ENCODE results near the gene HMGN1. TPM values are rescaled to one million over a fixed set of nuclear protein-coding genes. Genes with fewer than 3 reads are reported as not detected.

The HMGN1 gene
- total RNA-seq, 1 donor from 2014 or later, result 409 TPM

GRCh38 chr21:39359382-39359781 is 10.5 kb upstream of the HMGN1 start:
- Mint-ChIP-seq H3K36me3 (ENCODE audit: low read depth, unreplicated experiment) (no peaks in the 10 kb centered on the region), H3K27ac (ENCODE audit: unreplicated experiment) (no peak overlapping the region), H3K27me3 (ENCODE audit: unreplicated experiment) (no peaks in the 10 kb centered on the region), H3K4me1 (ENCODE audit: unreplicated experiment) (no peaks in the 10 kb centered on the region), H3K4me3 (ENCODE audit: unreplicated experiment) (no peak overlapping the region), H3K9me3 (ENCODE audit: unreplicated experiment) (no peaks in the 10 kb centered on the region)
- DNase-seq (ENCODE audit: low spot score), result no peak
- no peak for TF ChIP-seq CTCF (IDR thresholded peaks at IDR 0.05; ENCODE audit: unreplicated experiment)

DNA sequence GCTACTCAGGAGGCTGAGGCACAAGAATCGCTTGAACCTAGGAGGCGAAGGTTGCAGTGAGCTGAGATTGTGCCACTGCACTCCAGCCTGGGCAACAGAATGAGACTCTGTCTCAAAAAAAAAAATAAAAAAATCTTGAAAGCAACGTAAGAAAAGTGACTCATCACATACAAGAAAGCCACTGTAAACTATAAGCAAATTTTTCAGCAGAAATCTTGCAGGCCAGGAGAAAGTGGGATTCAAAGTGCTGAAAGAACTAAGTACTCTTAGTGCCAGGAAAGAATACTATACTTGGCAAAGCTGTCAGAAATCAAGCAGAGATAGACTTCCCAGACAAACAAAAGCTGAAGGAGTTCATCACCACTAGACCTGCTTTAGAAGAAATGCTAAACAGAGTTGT is 4.4 kb upstream of the HMGN1 start:
- H3K9me3 Mint-ChIP-seq (ENCODE audit: unreplicated experiment), result no peaks in the 10 kb centered on the region
- H3K4me1 Mint-ChIP-seq (ENCODE audit: unreplicated experiment), result peaks cover 3% of the 10 kb centered on the region

GRCh38 chr21:39350094-39351005 is 1.5 kb upstream of the HMGN1 start:
- DNase-seq (ENCODE audit: low spot score), result no peak
- peak overlapping the region; percentile 98 for H3K4me3 Mint-ChIP-seq (ENCODE audit: unreplicated experiment)
- H3K27me3 Mint-ChIP-seq (ENCODE audit: unreplicated experiment), result peaks cover 14% of the 10 kb centered on the region
- H3K9me3 Mint-ChIP-seq (ENCODE audit: unreplicated experiment), result no peaks in the 10 kb centered on the region
- TF ChIP-seq CTCF (IDR thresholded peaks at IDR 0.05; ENCODE audit: unreplicated experiment), result no peak
- H3K27ac Mint-ChIP-seq (ENCODE audit: unreplicated experiment), result peak overlapping the region; percentile 97
- peaks cover 23% of the 10 kb centered on the region for H3K36me3 Mint-ChIP-seq (ENCODE audit: low read depth, unreplicated experiment)
- peaks cover 20% of the 10 kb centered on the region for H3K4me1 Mint-ChIP-seq (ENCODE audit: unreplicated experiment)

More for the DNA sequence above, 4.4 kb upstream of the HMGN1 start:
- TF ChIP-seq CTCF (IDR thresholded peaks at IDR 0.05; ENCODE audit: unreplicated experiment), result no peak
- H3K36me3 Mint-ChIP-seq (ENCODE audit: low read depth, unreplicated experiment), result peaks cover 3% of the 10 kb centered on the region
- DNase-seq (ENCODE audit: low spot score), result no peak
- H3K27me3 Mint-ChIP-seq (ENCODE audit: unreplicated experiment), result peaks cover 10% of the 10 kb centered on the region
- H3K4me3 Mint-ChIP-seq (ENCODE audit: unreplicated experiment), result no peak overlapping the region
- H3K27ac Mint-ChIP-seq (ENCODE audit: unreplicated experiment), result no peak overlapping the region

GRCh38 chr21:39349211-39350093 is 564 bp upstream of the HMGN1 start:
- peak; percentile 97 for DNase-seq (ENCODE audit: low spot score)
- H3K4me3 Mint-ChIP-seq (ENCODE audit: unreplicated experiment), result peak overlapping the region; percentile 98
- H3K9me3 Mint-ChIP-seq (ENCODE audit: unreplicated experiment), result no peaks in the 10 kb centered on the region
- H3K27me3 Mint-ChIP-seq (ENCODE audit: unreplicated experiment), result peaks cover 14% of the 10 kb centered on the region
- peaks cover 24% of the 10 kb centered on the region for H3K4me1 Mint-ChIP-seq (ENCODE audit: unreplicated experiment)
- no peak for TF ChIP-seq CTCF (IDR thresholded peaks at IDR 0.05; ENCODE audit: unreplicated experiment)
- peaks cover 30% of the 10 kb centered on the region for H3K36me3 Mint-ChIP-seq (ENCODE audit: low read depth, unreplicated experiment)
- peak overlapping the region; percentile 97 for H3K27ac Mint-ChIP-seq (ENCODE audit: unreplicated experiment)
